ENCODE measurements around the gene TCF3. TPM values are rescaled to one million over a fixed set of nuclear protein-coding genes. Genes with fewer than 3 reads are reported as not detected.
"Not testable (repeated sequence)": the region's sequence is repeated elsewhere in the genome, so short reads cannot be mapped to it uniquely, and the experiment has no call there.

The TCF3 gene
- total RNA-seq, 1 donor from 2014 or later: 43.2 TPM

- no peak for DNase-seq
- peaks cover 6% of the 10 kb centered on the region for H3K4me1 ChIP-seq
- H3K36me3 ChIP-seq: no peaks in the 10 kb centered on the region
- peaks cover 70% of the 10 kb centered on the region for H3K27me3 ChIP-seq
- intact Hi-C loops (cut with DNase I): no loop called here
- H3K27ac ChIP-seq: no peak overlapping the region
- TF ChIP-seq, protein P1, sequence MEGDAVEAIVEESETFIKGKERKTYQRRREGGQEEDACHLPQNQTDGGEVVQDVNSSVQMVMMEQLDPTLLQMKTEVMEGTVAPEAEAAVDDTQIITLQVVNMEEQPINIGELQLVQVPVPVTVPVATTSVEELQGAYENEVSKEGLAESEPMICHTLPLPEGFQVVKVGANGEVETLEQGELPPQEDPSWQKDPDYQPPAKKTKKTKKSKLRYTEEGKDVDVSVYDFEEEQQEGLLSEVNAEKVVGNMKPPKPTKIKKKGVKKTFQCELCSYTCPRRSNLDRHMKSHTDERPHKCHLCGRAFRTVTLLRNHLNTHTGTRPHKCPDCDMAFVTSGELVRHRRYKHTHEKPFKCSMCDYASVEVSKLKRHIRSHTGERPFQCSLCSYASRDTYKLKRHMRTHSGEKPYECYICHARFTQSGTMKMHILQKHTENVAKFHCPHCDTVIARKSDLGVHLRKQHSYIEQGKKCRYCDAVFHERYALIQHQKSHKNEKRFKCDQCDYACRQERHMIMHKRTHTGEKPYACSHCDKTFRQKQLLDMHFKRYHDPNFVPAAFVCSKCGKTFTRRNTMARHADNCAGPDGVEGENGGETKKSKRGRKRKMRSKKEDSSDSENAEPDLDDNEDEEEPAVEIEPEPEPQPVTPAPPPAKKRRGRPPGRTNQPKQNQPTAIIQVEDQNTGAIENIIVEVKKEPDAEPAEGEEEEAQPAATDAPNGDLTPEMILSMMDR (IDR thresholded peaks at IDR 0.05): no peak
- ATAC-seq: peak; percentile 5
- no peaks in the 10 kb centered on the region for H3K9me3 ChIP-seq
- H3K4me3 ChIP-seq: no peak overlapping the region
Measured at GRCh38 chr19:1668486-1669270, 16.3 kb upstream of the TCF3 start.

GRCh38 chr19:1668048-1668485, 15.7 kb upstream of the TCF3 start:
- Histone ChIP-seq H3K36me3 (no peaks in the 10 kb centered on the region), H3K4me1 (peaks cover 6% of the 10 kb centered on the region), H3K9me3 (no peaks in the 10 kb centered on the region), H3K27ac (no peak overlapping the region), H3K4me3 (no peak overlapping the region), H3K27me3 (peaks cover 64% of the 10 kb centered on the region)
- no peak for ATAC-seq
- intact Hi-C loops (cut with DNase I): no loop called here
- TF ChIP-seq, protein P1 (IDR thresholded peaks at IDR 0.05): no peak
- no peak for DNase-seq

- H3K4me3 ChIP-seq: no peak overlapping the region
- ATAC-seq (peak; percentile 31), DNase-seq (no peak)
- H3K36me3 ChIP-seq: no peaks in the 10 kb centered on the region
- H3K9me3 ChIP-seq: no peaks in the 10 kb centered on the region
- H3K4me1 ChIP-seq: no peaks in the 10 kb centered on the region
- TF ChIP-seq, protein P1 (IDR thresholded peaks at IDR 0.05): no peak
- H3K27me3 ChIP-seq: peaks cover 39% of the 10 kb centered on the region
- intact Hi-C loops (cut with DNase I): no loop called here
- no peak overlapping the region for H3K27ac ChIP-seq
Measured at GRCh38 chr19:1665565-1666047, 13.2 kb upstream of the TCF3 start.

- H3K4me1 ChIP-seq: no peaks in the 10 kb centered on the region
Measured at GRCh38 chr19:1663852-1664251, 11.4 kb upstream of the TCF3 start.

GRCh38 chr19:1663227-1663626, 10.8 kb upstream of the TCF3 start:
- peaks cover 23% of the 10 kb centered on the region for H3K27me3 ChIP-seq
- ATAC-seq; DNase-seq; H3K4me1 ChIP-seq; H3K4me3 ChIP-seq; H3K9me3 ChIP-seq; intact Hi-C loops (cut with DNase I); H3K36me3 ChIP-seq; H3K27ac ChIP-seq: not testable (repeated sequence)

More at GRCh38 chr19:1663852-1664251, 11.4 kb upstream of the TCF3 start:
- DNase-seq: no peak
- no peaks in the 10 kb centered on the region for H3K36me3 ChIP-seq
- no peak overlapping the region for H3K4me3 ChIP-seq
- ATAC-seq: no peak
- H3K9me3 ChIP-seq: no peaks in the 10 kb centered on the region
- no peak overlapping the region for H3K27ac ChIP-seq
- intact Hi-C loops (cut with DNase I): no loop called here
- TF ChIP-seq, protein P1 (IDR thresholded peaks at IDR 0.05): no peak
- H3K27me3 ChIP-seq: peaks cover 30% of the 10 kb centered on the region

- Histone ChIP-seq H3K27ac (no peak overlapping the region), H3K4me1 (no peaks in the 10 kb centered on the region), H3K27me3 (peaks cover 11% of the 10 kb centered on the region), H3K4me3 (no peak overlapping the region), H3K9me3 (no peaks in the 10 kb centered on the region), H3K36me3 (no peaks in the 10 kb centered on the region)
- intact Hi-C loops (cut with DNase I): no loop called here
- DNase-seq (no peak), ATAC-seq (no peak)
- TF ChIP-seq, protein P1 (IDR thresholded peaks at IDR 0.05): no peak
Measured at GRCh38 chr19:1661995-1662394, 9.6 kb upstream of the TCF3 start.
